Endodermal cell (in vitro differentiated cells): ENCODE results near the gene ANO3. TPM values are rescaled to one million over a fixed set of nuclear protein-coding genes. Genes with fewer than 3 reads are reported as not detected.

Source experiments
- DNase-seq: peaks from one replicate; pipeline ENCODE4 v3.0.0-alpha.2; 2017
- H3K27ac ChIP-seq: 2 replicates; pipeline ENCODE4 v1.5.1; 2013; ENCODE audit warnings: mild to moderate bottlenecking, low read depth, low read length, moderate library complexity
- H3K27me3 ChIP-seq: 2 replicates; pipeline ENCODE4 v1.6.1; 2013; ENCODE audit warnings: mild to moderate bottlenecking, low read length, moderate library complexity; ENCODE audit not compliant: insufficient read depth, control insufficient read depth, poor library complexity, severe bottlenecking
- H3K36me3 ChIP-seq: 2 replicates; pipeline ENCODE4 v1.7.0; 2013; ENCODE audit warnings: mild to moderate bottlenecking, low read length, moderate library complexity; ENCODE audit not compliant: control insufficient read depth, insufficient read depth
- H3K4me1 ChIP-seq: one replicate; pipeline ENCODE4 v1.7.0; 2013; ENCODE audit warnings: low read length; ENCODE audit not compliant: control insufficient read depth, insufficient read depth
- H3K4me3 ChIP-seq: 2 replicates; pipeline ENCODE4 v1.5.1; 2013; ENCODE audit warnings: mild to moderate bottlenecking, low read length, moderate library complexity
- H3K9ac ChIP-seq: 2 replicates; pipeline ENCODE4 v1.6.1; 2013; ENCODE audit warnings: mild to moderate bottlenecking, low read length, moderate library complexity; ENCODE audit not compliant: poor library complexity, severe bottlenecking; ENCODE audit errors: extremely low read depth
- H3K9me3 ChIP-seq: 2 replicates; pipeline ENCODE4 v1.6.1; 2013; ENCODE audit warnings: mild to moderate bottlenecking, low read length, moderate library complexity; ENCODE audit not compliant: control insufficient read depth
- H3K27ac Mint-ChIP-seq: 2 replicates; pipeline ENCODE4 v1.8.0; 2020; ENCODE audit warnings: mixed read lengths
- H3K27me3 Mint-ChIP-seq: 2 replicates; pipeline ENCODE4 v1.8.0; 2021; ENCODE audit warnings: mild to moderate bottlenecking, mixed read lengths; ENCODE audit not compliant: insufficient read depth
- H3K36me3 Mint-ChIP-seq: 2 replicates; pipeline ENCODE4 v1.8.0; 2020; ENCODE audit warnings: low read depth, mixed read lengths
- H3K4me1 Mint-ChIP-seq: 2 replicates; pipeline ENCODE4 v1.8.0; 2020; ENCODE audit warnings: mixed read lengths
- H3K4me3 Mint-ChIP-seq: 2 replicates; pipeline ENCODE4 v1.8.0; 2020; ENCODE audit warnings: mild to moderate bottlenecking, moderate library complexity, mixed read lengths
- H3K9me3 Mint-ChIP-seq: 2 replicates; pipeline ENCODE4 v1.8.0; 2020; ENCODE audit warnings: mild to moderate bottlenecking, mixed read lengths
- CTCF ChIP-seq: fragments of 200-600 bp; sonication (generic); conservative IDR thresholded peaks from 2 replicates; pipeline ENCODE4 v1.5.0; 2021; ENCODE audit warnings: antibody characterized with exemption, mild to moderate bottlenecking
- WGBS, 2 experiments: methylation state at CpG; one replicate each; pipeline versions ENCODE4 v1.1.5 to v1.1.7; 2013; ENCODE audit warnings: missing lambda C conversion rate in 2 of 2, mixed read lengths in 1 of 2; ENCODE audit not compliant: insufficient coverage in 1 of 2, insufficient read length in 1 of 2; 5-methylcytosine and 5-hydroxymethylcytosine counted together
- total RNA-seq, 2 donors: library from RNA; stranded (reverse); fragmentation: NEBNext Ultra II Directional in 1 of 2; extraction: Animal tissue kit (Norgen Biotek cat#: 25700) in 1 of 2; gene quantifications; 2 replicates in 1 of 2; 3 replicates in 1 of 2; pipeline ENCODE4 v1.2.1, GENCODE V29; 2021

The ANO3 gene
- total RNA-seq, 2 donors from 2014 or later = not detected

DNA sequence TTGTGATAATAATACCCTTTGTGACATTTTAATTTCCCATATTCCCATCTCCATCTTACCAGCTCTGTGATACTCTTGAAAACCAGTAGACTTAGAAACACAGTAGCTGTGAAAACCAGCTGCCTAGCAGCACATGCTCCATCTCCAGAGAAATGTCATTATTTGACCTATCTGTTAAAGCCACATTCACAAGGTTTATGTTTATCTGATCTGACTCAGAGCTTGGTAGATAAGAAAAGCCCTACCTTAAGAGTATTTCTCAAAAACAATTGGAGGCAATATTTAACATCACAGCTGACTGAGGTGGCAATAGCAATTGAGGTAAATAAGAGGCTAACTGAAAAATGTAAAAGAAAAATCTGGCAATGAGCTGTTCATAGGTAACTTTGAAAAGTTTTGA, 8.1 kb upstream of the ANO3 start:
- H3K9ac ChIP-seq = no peak overlapping the region
- no peak overlapping the region for H3K27ac ChIP-seq
- Mint-ChIP-seq H3K36me3 (no peaks in the 10 kb centered on the region), H3K27me3 (peaks cover 10% of the 10 kb centered on the region), H3K27ac (no peak overlapping the region), H3K9me3 (no peaks in the 10 kb centered on the region), H3K4me1 (peaks cover 16% of the 10 kb centered on the region), H3K4me3 (no peak overlapping the region)
- H3K4me1 ChIP-seq = no peaks in the 10 kb centered on the region
- H3K36me3 ChIP-seq = no peaks in the 10 kb centered on the region
- TF ChIP-seq CTCF = no peak
- no peaks in the 10 kb centered on the region for H3K27me3 ChIP-seq
- no peak for DNase-seq
- no peaks in the 10 kb centered on the region for H3K9me3 ChIP-seq
- no peak overlapping the region for H3K4me3 ChIP-seq

DNA sequence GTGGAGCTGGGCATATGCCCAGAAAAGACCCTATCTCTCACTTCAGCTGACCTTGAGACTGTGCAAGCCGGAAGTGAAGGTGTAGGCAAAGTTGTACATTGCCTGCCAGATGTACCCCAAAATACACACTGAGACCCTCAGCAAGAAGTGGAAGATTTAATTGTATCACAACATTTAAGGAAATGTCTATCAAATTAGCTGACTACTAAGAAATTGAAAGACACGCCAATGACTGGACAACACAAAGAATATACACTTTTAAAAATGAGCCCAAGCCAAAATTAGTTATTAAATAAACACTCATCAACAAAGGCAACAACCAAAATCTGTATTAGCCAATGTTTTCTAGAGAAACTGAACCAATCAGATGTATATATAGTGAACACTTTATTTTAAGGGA, 7.7 kb upstream of the ANO3 start:
- H3K36me3 Mint-ChIP-seq = no peaks in the 10 kb centered on the region
- no peak for TF ChIP-seq CTCF
- H3K4me1 Mint-ChIP-seq = peaks cover 16% of the 10 kb centered on the region

DNA sequence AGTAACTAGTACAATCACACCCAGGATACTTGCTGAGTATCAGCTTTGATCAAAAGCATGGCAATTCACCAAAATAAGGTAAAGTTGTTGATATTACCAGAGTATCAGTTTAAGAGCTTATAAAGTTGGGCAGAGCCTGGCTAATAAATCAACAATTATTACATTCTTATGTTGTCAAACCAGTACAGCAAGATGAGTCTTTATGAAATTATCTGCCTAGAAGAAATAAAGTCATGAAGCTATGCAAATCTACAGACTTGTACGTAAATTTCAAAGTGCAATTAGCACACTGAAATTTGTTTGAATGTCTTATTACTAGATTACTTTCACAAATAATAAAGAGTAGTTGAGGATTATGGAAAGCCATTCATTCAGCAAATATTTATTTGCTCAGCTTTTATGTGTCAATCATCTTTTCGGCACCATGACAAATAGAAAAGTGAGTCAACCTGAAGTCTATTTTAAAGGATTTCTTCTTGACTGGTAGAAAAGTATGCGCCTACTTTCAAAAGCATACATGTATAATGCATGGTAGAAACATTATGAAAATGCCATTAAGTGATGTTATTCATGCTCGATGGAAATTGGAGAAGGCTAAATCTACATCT, 5.0 kb upstream of the ANO3 start:
- DNase-seq = no peak
- H3K27ac ChIP-seq = no peak overlapping the region
- no peak overlapping the region for H3K4me3 Mint-ChIP-seq
- H3K4me1 Mint-ChIP-seq = peaks cover 18% of the 10 kb centered on the region
- 98 to 100% methylated on average over 2 to 4 of the region's 4 CpGs for WGBS, 2 experiments
- H3K4me3 ChIP-seq = no peak overlapping the region
- H3K36me3 ChIP-seq = no peaks in the 10 kb centered on the region
- H3K36me3 Mint-ChIP-seq = no peaks in the 10 kb centered on the region
- no peaks in the 10 kb centered on the region for H3K27me3 ChIP-seq
- no peak for TF ChIP-seq CTCF
- no peaks in the 10 kb centered on the region for H3K4me1 ChIP-seq
- H3K27ac Mint-ChIP-seq = no peak overlapping the region
- H3K9me3 Mint-ChIP-seq = no peaks in the 10 kb centered on the region
- no peaks in the 10 kb centered on the region for H3K9me3 ChIP-seq
- peaks cover 31% of the 10 kb centered on the region for H3K27me3 Mint-ChIP-seq
- H3K9ac ChIP-seq = no peak overlapping the region

More for the DNA sequence above, 7.7 kb upstream of the ANO3 start:
- Histone ChIP-seq H3K9me3 (no peaks in the 10 kb centered on the region), H3K27me3 (no peaks in the 10 kb centered on the region), H3K4me3 (no peak overlapping the region), H3K4me1 (no peaks in the 10 kb centered on the region), H3K27ac (no peak overlapping the region), H3K9ac (no peak overlapping the region), H3K36me3 (no peaks in the 10 kb centered on the region)
- 80 to 100% methylated on average over 1 to 2 of the region's 2 CpGs for WGBS, 2 experiments
- Mint-ChIP-seq H3K9me3 (no peaks in the 10 kb centered on the region), H3K4me3 (no peak overlapping the region), H3K27me3 (peaks cover 10% of the 10 kb centered on the region), H3K27ac (no peak overlapping the region)
- DNase-seq = no peak
